Colon (tissue), 2 donors: ENCODE data around the gene LPXN.
"Not testable (repeated sequence)": the region's sequence is repeated elsewhere in the genome, so short reads cannot be mapped to it uniquely, and the experiment has no call there.

ENCODE experiments used
- FAIRE-seq: peaks from 2 replicates; lab custom pipeline; 2012; peaks lifted over from hg19 to GRCh38; lab: Jason Lieb, UNC
- donor health status: control.
- donor health status: control.

The LPXN gene

GRCh38 chr11:58579192-58580129 is 3.8 kb upstream of the LPXN start:
- no peak for FAIRE-seq

- no peak for FAIRE-seq
Observed at GRCh38 chr11:58578635-58579191, 3.1 kb upstream of the LPXN start, which contains the start of gene ZFP91. Gene ZFP91, plus strand, starts transcription at chr11:58579063. Its CDS starts 219 bp downstream, at chr11:58579282.

DNA sequence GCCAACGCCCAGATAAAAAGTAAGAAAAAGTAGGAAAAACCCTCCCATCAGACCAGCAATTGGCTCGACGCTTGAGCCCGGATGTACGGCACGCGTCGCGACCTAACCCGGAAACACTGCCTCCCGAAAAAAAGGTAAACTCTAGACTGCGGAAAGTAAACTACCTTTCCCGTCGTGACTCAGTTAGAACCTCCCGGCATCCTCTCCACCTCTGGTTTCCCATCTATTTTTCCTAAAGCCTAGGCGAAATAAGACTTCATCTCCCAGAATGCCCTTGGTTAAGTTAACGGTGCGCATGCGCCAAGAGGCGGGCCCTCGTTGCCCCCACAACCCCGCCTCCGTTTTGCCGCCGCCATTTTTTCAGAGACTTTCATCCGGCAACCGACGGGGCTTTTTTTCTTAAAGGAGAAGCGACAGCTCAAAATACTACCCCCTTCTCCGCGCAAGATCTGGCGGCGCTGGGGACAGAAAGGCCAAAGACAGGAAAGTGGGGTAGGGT is 2.5 kb upstream of the LPXN start:
- FAIRE-seq = peak; percentile 97

DNA sequence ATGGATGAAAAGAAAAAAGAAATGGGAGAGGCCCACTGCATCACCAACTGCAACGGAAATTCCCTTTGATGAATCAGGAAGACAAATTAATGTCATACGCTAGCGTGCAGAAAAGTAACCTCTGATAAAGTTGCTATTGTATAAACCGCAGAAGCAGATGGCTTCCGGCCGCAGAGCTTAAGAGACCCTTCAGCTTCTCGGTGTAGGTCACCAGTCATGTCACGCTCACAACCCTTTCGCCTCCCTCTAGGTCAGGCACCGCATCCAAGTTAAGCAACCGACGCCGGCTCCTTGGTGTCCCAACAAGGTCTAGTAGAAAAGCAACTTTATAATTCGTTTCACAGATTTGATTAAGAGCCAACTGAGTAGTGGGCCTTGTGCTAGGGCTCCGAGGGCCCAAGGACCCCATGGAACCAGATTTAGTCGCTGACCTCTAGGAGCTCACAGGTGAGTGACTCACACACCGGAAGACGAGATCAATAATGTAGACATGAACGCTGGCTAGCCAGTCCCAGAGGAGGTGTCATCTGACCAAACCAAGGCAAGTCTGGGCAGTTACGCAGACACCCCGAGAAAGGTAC is 2.0 kb upstream of the LPXN start:
- no peak for FAIRE-seq

- FAIRE-seq = no peak
Observed at GRCh38 chr11:58576887-58577471, 1.3 kb upstream of the LPXN start.

- FAIRE-seq = no peak
Observed at GRCh38 chr11:58574881-58575280, 775 bp downstream of the LPXN start.

DNA sequence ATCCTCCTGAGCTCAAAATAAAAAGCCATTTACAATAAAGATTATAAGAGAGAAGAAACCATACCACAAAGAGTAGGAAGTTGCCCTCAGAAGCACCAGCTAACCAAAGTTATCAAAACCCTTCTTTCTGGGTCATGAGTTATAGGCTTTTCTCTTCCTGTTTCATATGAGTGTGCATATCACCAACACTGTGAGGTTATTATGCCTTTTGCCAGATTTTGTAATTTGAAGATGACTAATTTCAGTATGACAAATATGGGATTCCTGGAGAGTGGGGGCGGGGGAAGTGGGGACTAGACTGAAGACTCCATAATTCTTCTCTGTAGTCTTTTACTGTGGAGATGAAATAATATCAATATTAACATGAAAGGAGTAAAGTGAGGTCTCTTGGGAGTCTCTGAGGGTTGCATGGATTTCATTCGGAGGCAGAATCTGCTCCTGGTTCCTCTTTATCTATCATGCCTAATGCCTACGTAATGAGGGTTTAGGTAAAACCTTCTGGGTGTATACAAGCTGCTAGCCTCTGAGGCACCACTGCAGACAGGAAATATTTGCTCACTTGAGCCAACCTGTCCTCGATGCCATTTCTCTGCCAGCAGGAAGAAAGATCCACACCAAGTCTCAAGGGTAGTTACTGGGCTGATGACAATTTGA is 2.1 kb downstream of the LPXN start:
- FAIRE-seq = no peak

- not testable (repeated sequence) for FAIRE-seq
Observed at GRCh38 chr11:58572906-58573305, 2.8 kb downstream of the LPXN start.

DNA sequence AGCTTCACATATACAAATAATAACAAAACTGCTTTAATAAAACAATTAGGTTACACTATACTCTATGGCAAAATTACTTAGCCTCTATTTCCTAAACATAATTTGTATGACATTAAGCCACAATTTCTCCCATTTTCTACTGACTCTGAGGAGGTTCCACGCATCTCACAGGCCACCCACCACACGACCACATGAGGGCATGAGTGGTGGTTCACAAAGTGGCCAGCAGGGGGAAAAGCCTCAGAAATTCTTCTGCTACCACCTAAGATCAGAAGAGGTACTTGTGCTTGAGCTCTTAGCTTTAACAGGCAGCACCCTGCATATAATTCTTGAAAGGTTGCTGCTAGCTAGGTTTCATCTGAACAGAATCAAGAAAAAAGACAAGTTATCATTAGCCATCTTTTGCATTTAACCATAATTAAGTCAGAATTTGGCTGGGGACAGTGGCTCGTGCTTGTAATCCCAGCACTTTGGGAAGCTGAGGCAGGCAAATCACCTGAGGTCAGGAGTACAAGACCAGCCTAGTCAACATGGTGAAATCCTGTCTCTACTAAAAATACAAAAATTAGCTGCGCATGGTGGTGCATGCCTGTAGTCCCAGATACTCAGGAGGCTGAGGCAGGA is 7.7 kb downstream of the LPXN start:
- FAIRE-seq = no peak

- FAIRE-seq = no peak
Observed at GRCh38 chr11:58564231-58564630, 11.4 kb downstream of the LPXN start.

DNA sequence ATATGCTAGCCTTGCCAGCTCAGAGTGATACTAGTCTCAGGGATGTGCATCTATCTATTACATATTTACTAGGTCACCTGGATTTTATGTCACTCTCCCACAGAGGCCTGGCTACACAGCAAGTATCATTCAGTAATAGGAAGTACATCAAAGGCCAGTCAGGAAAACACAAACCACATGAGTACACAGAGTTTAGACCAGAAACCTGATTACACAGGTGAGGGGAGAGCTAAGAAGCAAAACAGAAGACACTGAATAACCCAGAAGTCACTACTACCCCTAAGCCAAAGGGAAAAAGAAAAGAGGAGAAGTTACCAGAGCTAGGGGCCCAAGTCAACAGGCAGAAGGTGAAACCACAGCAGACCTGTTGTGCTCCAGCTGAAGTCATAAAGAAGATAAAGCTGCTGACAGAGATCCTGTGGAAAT is 13.3 kb downstream of the LPXN start:
- no peak for FAIRE-seq

GRCh38 chr11:58561394-58562098 is 14.1 kb downstream of the LPXN start:
- FAIRE-seq = no peak

DNA sequence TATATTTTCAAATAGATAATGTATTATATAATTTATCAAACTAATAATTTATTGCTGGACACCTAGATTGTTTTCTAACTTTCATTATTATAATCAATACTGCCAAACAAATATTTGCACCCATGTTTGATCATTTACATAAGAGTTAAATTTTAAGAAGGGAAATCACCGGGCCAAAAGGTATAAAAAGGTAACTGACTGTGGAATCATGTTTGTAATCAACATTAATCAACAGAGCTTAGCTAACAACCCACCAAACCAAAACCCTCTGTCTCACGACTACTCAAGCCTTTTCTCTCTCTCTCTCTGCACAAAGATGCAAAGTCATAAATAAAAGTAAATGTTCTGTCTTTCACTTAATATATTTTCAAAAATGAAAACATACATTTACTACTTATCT is 14.8 kb downstream of the LPXN start:
- FAIRE-seq = no peak

- FAIRE-seq = no peak
Observed at GRCh38 chr11:58549644-58550043, 26.0 kb downstream of the LPXN start.

GRCh38 chr11:58546841-58547240 is 28.8 kb downstream of the LPXN start:
- FAIRE-seq = no peak

DNA sequence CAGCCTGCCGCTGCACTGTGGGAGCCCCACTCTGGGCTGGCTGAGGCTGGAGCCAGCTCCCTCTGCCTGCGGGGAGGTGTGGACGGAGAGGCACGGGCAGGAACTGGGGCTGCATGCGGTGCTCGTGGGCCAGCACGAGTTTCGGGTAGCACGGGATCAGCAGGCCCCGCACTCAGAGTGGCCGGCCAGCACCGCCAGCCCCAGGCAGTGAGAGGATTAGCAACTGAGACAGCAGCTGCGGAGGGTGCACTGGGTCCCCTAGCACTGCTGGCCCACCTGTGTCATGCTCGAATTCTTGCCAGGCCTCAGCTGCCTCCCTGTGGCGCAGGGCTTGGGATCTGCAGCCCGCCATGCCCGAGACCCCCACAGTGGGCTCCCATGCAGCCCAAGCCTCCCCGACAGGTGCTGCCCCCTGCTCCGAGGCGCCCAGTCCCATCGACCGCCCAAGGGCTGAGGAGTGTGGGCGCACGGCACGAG is 43.8 kb downstream of the LPXN start:
- no peak for FAIRE-seq

DNA sequence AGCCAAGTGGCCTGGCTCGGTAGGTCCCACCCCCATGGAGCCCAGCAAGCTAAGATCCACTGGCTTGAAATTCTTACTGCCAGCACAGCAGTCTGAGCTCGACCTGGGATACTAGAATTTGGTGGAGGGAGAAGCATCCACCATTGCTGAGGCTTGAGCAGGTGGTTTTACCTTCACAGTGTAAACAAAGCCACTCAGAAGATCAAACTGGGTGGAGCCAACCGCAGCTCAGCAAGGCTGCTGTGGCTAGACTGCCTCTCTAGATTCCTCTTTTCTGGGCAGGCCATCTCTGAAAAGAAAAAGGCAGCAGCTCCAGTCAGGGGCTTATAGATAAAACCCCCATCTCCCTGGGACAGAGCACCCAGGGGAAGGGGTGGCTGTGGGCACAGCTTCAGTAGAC is 45.4 kb downstream of the LPXN start:
- no peak for FAIRE-seq

DNA sequence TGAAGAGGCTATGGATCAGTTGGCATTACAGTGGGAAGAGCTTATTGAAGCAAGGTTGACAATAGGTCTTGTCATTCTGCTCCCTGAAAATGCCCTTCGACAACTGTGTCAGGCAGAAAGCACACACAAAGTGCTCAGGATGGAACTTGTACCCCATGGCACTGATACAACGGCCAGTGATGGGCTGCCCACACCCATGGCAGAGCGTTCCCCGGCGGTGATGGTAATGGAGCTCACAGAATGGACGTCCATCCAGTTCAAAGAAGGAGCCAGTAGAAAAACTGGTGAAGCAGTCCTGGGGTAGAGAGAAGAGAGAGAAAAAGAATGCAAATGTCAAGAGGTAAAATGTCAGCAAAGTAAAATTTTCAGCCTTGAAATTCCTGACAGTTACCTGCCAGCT is 48.2 kb downstream of the LPXN start:
- no peak for FAIRE-seq

DNA sequence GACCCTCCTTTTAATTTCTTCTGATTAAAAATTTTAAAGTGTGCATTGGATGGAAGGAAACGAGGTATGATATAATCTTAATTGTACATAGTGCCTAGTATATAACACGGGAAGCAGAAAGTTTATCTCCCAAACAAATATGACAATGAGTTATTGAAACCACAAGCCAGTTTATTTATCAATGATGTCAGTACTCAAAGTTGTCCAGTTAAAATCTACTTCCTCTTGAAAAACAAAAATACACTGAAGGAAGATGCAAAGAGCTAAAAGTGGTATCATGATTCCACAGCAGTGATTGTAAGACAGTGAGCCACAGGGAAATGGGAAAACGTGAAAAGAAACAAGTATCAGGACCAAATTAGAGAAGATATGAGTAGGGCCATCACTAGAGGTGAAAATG is 48.9 kb downstream of the LPXN start:
- no peak for FAIRE-seq

GRCh38 chr11:58525037-58525614 is 50.5 kb downstream of the LPXN start:
- peak; percentile 75 for FAIRE-seq
